Measurements from ENCODE around the gene ADARB2.

DNA sequence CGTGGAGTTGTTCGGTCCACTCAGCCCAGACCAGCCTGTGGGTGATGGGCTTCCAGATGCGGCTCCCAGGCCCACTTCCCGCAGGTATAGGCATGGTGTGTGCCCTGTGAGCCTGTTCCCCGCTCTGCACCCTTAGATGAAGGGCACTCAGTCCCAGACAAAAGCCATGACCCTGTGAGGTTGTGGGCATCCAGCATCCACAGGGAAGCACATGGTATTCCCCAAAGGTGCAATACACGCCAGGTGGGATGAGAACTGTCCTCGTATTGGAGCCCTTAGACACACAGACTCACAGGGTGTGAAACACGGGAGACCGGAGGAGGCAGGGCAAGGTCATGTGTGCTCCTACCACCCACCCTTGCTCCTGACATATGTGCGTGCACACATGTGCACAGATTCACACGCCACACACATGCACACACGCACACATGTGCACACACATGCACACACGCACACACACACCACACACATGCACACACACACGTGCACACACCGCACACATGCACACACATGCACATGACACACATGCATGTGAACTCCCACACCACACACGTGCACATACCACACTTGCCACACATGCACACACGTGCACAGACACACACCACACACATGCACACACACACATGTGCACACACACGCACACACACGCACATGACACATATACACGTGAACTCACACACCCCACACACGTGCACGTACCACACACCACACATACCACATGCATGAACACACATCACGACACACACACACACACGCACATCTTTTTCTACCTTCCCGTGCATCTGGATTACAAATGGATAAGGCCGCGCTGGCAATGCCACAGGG lies 361.8 kb downstream of the ADARB2 start:
- TF ChIP-seq POLR2A (IDR thresholded peaks at IDR 0.05) = no peak
- TF ChIP-seq CTCF (IDR thresholded peaks at IDR 0.05) = no peak
